H1 (cell line): ENCODE measurements around the gene CBLL1. TPM values are rescaled to one million over a fixed set of nuclear protein-coding genes. Genes with fewer than 3 reads are reported as not detected.

Experiments used
- CTCF ChIA-PET: fragments of 300-600 bp; sonication (Branson Sonifier 250); formaldehyde crosslinking; loops from one replicate; lab custom pipeline; 2021; ENCODE audit not compliant: partially characterized antibody; lab: Charles Lee
- POLR2A ChIA-PET: fragments of 300-600 bp; sonication (Branson Sonifier 250); formaldehyde crosslinking; loops from one replicate; lab custom pipeline; 2021; ENCODE audit warnings: inconsistent platforms; ENCODE audit not compliant: partially characterized antibody; lab: Charles Lee
- DNase-seq, 2 experiments: peaks; one replicate each; pipeline versions ENCODE4 v3.0.0 to v3.0.0-alpha.2; 2010 to 2022; ENCODE audit warnings: low spot score in 2 of 2, low read depth in 1 of 2, mixed read lengths in 1 of 2
- FAIRE-seq: peaks from 2 replicates; lab custom pipeline; 2011; peaks lifted over from hg19 to GRCh38; lab: Jason Lieb, UNC
- H2AFZ ChIP-seq: 2 replicates; pipeline ENCODE4 v1.8.1; 2012; ENCODE audit warnings: low read length, inconsistent platforms
- H2AK5ac ChIP-seq: 2 replicates; pipeline ENCODE4 v1.6.1; 2013; ENCODE audit warnings: low read depth, low read length
- H2BK120ac ChIP-seq: replicated peaks from 2 replicates; pipeline ENCODE3; 2013; ENCODE audit warnings: low read depth, low read length, inconsistent platforms
- H2BK12ac ChIP-seq: 2 replicates; pipeline ENCODE4 v1.6.1; 2013; ENCODE audit warnings: low read depth, low read length
- H2BK15ac ChIP-seq: 2 replicates; pipeline ENCODE4 v1.6.1; 2013; ENCODE audit warnings: low read length
- H2BK20ac ChIP-seq: 2 replicates; pipeline ENCODE4 v1.6.1; 2013; ENCODE audit warnings: low read length
- H2BK5ac ChIP-seq: 2 replicates; pipeline ENCODE4 v1.6.1; 2013; ENCODE audit warnings: low read depth, low read length
- H3K14ac ChIP-seq: 2 replicates; pipeline ENCODE4 v1.6.1; 2013; ENCODE audit warnings: inconsistent platforms; ENCODE audit not compliant: insufficient read length
- H3K18ac ChIP-seq: 2 replicates; pipeline ENCODE4 v1.6.1; 2013; ENCODE audit warnings: low read length; ENCODE audit errors: extremely low read depth
- H3K23ac ChIP-seq: 2 replicates; pipeline ENCODE4 v1.6.1; 2013; ENCODE audit warnings: inconsistent platforms; ENCODE audit not compliant: insufficient read length
- H3K23me2 ChIP-seq: 2 replicates; pipeline ENCODE4 v1.6.1; 2013; ENCODE audit warnings: low read depth, low read length
- H3K27ac ChIP-seq: 2 replicates; pipeline ENCODE4 v1.6.1; 2011; ENCODE audit warnings: low read depth, low read length, inconsistent platforms
- H3K27me3 ChIP-seq, 4 experiments: replicated peaks in 1 of 4; 1 replicate in 1 of 4; 2 replicates in 3 of 4; pipeline versions ENCODE4 v1.6.1 to v1.8.1; 2011 to 2013; ENCODE audit warnings: low read length in 3 of 4, mild to moderate bottlenecking in 3 of 4, inconsistent platforms in 2 of 4, mixed read lengths in 2 of 4, moderate library complexity in 1 of 4; ENCODE audit not compliant: control insufficient read depth in 3 of 4, insufficient read depth in 3 of 4; ENCODE audit errors: extremely low read depth in 1 of 4
- H3K36me3 ChIP-seq, 4 experiments: 2 replicates each; pipeline versions ENCODE4 v1.6.1 to v1.8.1; 2011 to 2013; ENCODE audit warnings: mild to moderate bottlenecking in 4 of 4, low read length in 3 of 4, moderate library complexity in 2 of 4, control low read depth in 1 of 4, inconsistent platforms in 1 of 4; ENCODE audit not compliant: insufficient read depth in 4 of 4, control insufficient read depth in 2 of 4
- H3K4ac ChIP-seq: replicated peaks from 2 replicates; pipeline ENCODE3; 2013; ENCODE audit warnings: low read length, low read depth, mixed read lengths, inconsistent platforms; ENCODE audit not compliant: insufficient read length
- H3K4me1 ChIP-seq, 4 experiments: replicated peaks in 1 of 4; 1 replicate in 1 of 4; 2 replicates in 3 of 4; pipeline versions ENCODE4 v1.6.1 to v1.8.1; 2011 to 2013; ENCODE audit warnings: low read length in 3 of 4, inconsistent platforms in 2 of 4, mixed read lengths in 1 of 4; ENCODE audit not compliant: insufficient read depth in 4 of 4, control insufficient read depth in 3 of 4
- H3K4me2 ChIP-seq, 2 experiments: 2 replicates each; pipeline versions ENCODE4 v1.6.1 to v1.8.1; 2011 to 2013; ENCODE audit warnings: low read depth in 2 of 2, low read length in 2 of 2, control low read depth in 1 of 2, inconsistent platforms in 1 of 2, mild to moderate bottlenecking in 1 of 2; ENCODE audit not compliant: insufficient read depth in 1 of 2
- H3K4me3 ChIP-seq, 4 experiments: fragments of 200-600, 300-600 bp in 1 of 4; sonication (generic), shearing (Covaris generic), sonication (Bioruptor Twin) in 1 of 4; 2 replicates each; pipeline versions ENCODE4 v1.5.1 to v1.8.1; 2011 to 2016; ENCODE audit warnings: low read length in 4 of 4, low read depth in 3 of 4, control low read depth in 2 of 4, inconsistent platforms in 2 of 4, mild to moderate bottlenecking in 2 of 4, mixed read lengths in 1 of 4, moderate library complexity in 1 of 4; ENCODE audit not compliant: insufficient read depth in 2 of 4; ENCODE audit errors: extremely low read depth in 1 of 4
- H3K56ac ChIP-seq: replicated peaks from 2 replicates; pipeline ENCODE3; 2013; ENCODE audit warnings: low read depth, mild to moderate bottlenecking, mixed read lengths, low read length, inconsistent platforms; ENCODE audit not compliant: insufficient read length
- H3K79me1 ChIP-seq: 2 replicates; pipeline ENCODE4 v1.6.1; 2013; ENCODE audit warnings: low read depth, low read length, control low read depth
- H3K79me2 ChIP-seq, 2 experiments: 2 replicates each; pipeline versions ENCODE4 v1.6.1 to v1.8.1; 2012 to 2013; ENCODE audit warnings: low read length in 2 of 2, mild to moderate bottlenecking in 2 of 2, inconsistent platforms in 1 of 2; ENCODE audit not compliant: insufficient read depth in 2 of 2, control insufficient read depth in 1 of 2
- H3K9ac ChIP-seq, 4 experiments: replicated peaks in 1 of 4; 1 replicate in 1 of 4; 2 replicates in 3 of 4; pipeline versions ENCODE4 v1.6.1 to v1.8.1; 2011 to 2013; ENCODE audit warnings: low read depth in 3 of 4, low read length in 3 of 4, control low read depth in 2 of 4, mild to moderate bottlenecking in 2 of 4, moderate library complexity in 2 of 4, inconsistent platforms in 1 of 4; ENCODE audit errors: extremely low read depth in 1 of 4
- H3K9me3 ChIP-seq, 2 experiments: 2 replicates each; pipeline versions ENCODE4 v1.6.1 to v1.8.1; 2012 to 2013; ENCODE audit warnings: mild to moderate bottlenecking in 2 of 2, moderate library complexity in 2 of 2, control low read depth in 1 of 2, inconsistent platforms in 1 of 2, low read depth in 1 of 2, low read length in 1 of 2, mixed read lengths in 1 of 2; ENCODE audit not compliant: insufficient read depth in 2 of 2
- H4K20me1 ChIP-seq, 2 experiments: replicated peaks in 1 of 2; 2 replicates each; pipeline versions ENCODE3 to v1.8.1; 2011 to 2013; ENCODE audit warnings: inconsistent platforms in 2 of 2, low read length in 2 of 2, mild to moderate bottlenecking in 1 of 2; ENCODE audit not compliant: insufficient read depth in 2 of 2, control insufficient read depth in 1 of 2
- H4K5ac ChIP-seq: 2 replicates; pipeline ENCODE4 v1.6.1; 2013; ENCODE audit warnings: low read length, low read depth, mixed read lengths, inconsistent platforms; ENCODE audit not compliant: insufficient read length
- H4K8ac ChIP-seq: 2 replicates; pipeline ENCODE4 v1.8.0; 2013; ENCODE audit warnings: mild to moderate bottlenecking, moderate library complexity, low read length, inconsistent platforms; ENCODE audit not compliant: insufficient read depth; ENCODE audit errors: extremely low read depth
- H4K91ac ChIP-seq: replicated peaks from 2 replicates; pipeline ENCODE3; 2013; ENCODE audit warnings: low read length, mixed read lengths, inconsistent platforms; ENCODE audit not compliant: insufficient read length
- ASH2L ChIP-seq: fragments of 200-600, 300-600 bp; sonication (generic); IDR thresholded peaks from one replicate; pipeline ENCODE4 v1.7.1; 2017; ENCODE audit warnings: low read length
- CBX5 ChIP-seq: fragments of 300-800, 300-1000 bp; sonication (generic); IDR thresholded peaks from 2 replicates; pipeline ENCODE4 v1.7.1; 2016; ENCODE audit warnings: antibody characterized with exemption, low read length, low read depth
- EP300 ChIP-seq, 2 experiments: IDR thresholded peaks; 1 replicate in 1 of 2; 2 replicates in 1 of 2; pipeline ENCODE4 v1.6.1; 2011 to 2012; ENCODE audit warnings: low read depth in 2 of 2, low read length in 2 of 2, mild to moderate bottlenecking in 2 of 2, borderline replicate concordance in 1 of 2, inconsistent platforms in 1 of 2, moderate library complexity in 1 of 2
- HDAC6 ChIP-seq: IDR thresholded peaks from one replicate; pipeline ENCODE4 v1.7.1; 2012; ENCODE audit warnings: low read depth, mild to moderate bottlenecking, inconsistent platforms, low read length, moderate library complexity
- KDM5A ChIP-seq: fragments of 200-600 bp; IDR thresholded peaks from 2 replicates; pipeline ENCODE4 v1.7.1; 2012; ENCODE audit warnings: mild to moderate bottlenecking, low read length, inconsistent platforms, mixed read lengths
- PHF8 ChIP-seq: fragments of 200-600 bp; sonication (generic); conservative IDR thresholded peaks from 2 replicates; pipeline ENCODE4 v1.7.1; 2012; ENCODE audit warnings: low read depth, mild to moderate bottlenecking, inconsistent platforms, low read length, moderate library complexity
- SAP30 ChIP-seq: fragments of 300-600 bp; sonication (generic); IDR thresholded peaks from 2 replicates; pipeline ENCODE4 v1.7.1; 2012; ENCODE audit warnings: low read length, moderate library complexity, mild to moderate bottlenecking, inconsistent platforms; ENCODE audit not compliant: insufficient read depth, insufficient replicate concordance
- SIN3A ChIP-seq, 2 experiments: IDR thresholded peaks in 1 of 2; conservative IDR thresholded peaks in 1 of 2; 2 replicates each; pipeline ENCODE4 v1.6.1; 2011 to 2012; ENCODE audit warnings: low read length in 2 of 2, improper control_type of control experiment in 1 of 2, low read depth in 1 of 2, mild to moderate bottlenecking in 1 of 2
- SP4 ChIP-seq: IDR thresholded peaks from 2 replicates; pipeline ENCODE4 v1.6.1; 2012; ENCODE audit warnings: low read length, inconsistent platforms
- TAF1 ChIP-seq: IDR thresholded peaks from 2 replicates; pipeline ENCODE4 v1.6.1; 2011; ENCODE audit warnings: mild to moderate bottlenecking, low read depth, low read length
- TCF12 ChIP-seq: IDR thresholded peaks from 2 replicates; pipeline ENCODE4 v1.6.1; 2011; ENCODE audit warnings: low read depth, mild to moderate bottlenecking, low read length
- WGBS, 2 experiments: shearing (Covaris generic) in 1 of 2; methylation state at CpG; one replicate each; pipeline versions ENCODE4 v1.1.6 to v1.1.7; 2013 to 2015; ENCODE audit warnings: low lambda C conversion rate in 2 of 2, mixed read lengths in 2 of 2, inconsistent platforms in 1 of 2, low coverage in 1 of 2, missing lambda C conversion rate in 1 of 2; ENCODE audit not compliant: insufficient replicate concordance in 2 of 2, insufficient coverage in 1 of 2, insufficient read length in 1 of 2; ENCODE audit errors: extremely low coverage in 1 of 2, missing lambda C conversion rate in 1 of 2; 5-methylcytosine and 5-hydroxymethylcytosine counted together
- polyA plus RNA-seq, 7 experiments: library from polyadenylated mRNA; depleted of rRNA in 3 of 7; stranded (reverse) in 5 of 7; unstranded in 2 of 7; fragments of >200 nt in 5 of 7; fragments of 200-250 nt in 2 of 7; gene quantifications; 1 replicate in 5 of 7; 2 replicates in 1 of 7; 4 replicates in 1 of 7; pipeline versions ENCODE4 v1.2.1 to v1.2.3, GENCODE V29; 2011 to 2013; ENCODE audit warnings: missing spikeins in 2 of 7, mixed read lengths in 2 of 7
- total RNA-seq: library from RNA; stranded (reverse); fragmentation: NEBNext Ultra II Directional; extraction: Animal tissue kit (Norgen Biotek cat#: 25700); gene quantifications from 2 replicates; pipeline ENCODE4 v1.2.1, GENCODE V29; 2021
- TF ChIP-seq, protein P1 (sequence below): IDR thresholded peaks from 2 replicates; pipeline ENCODE4 v1.6.1; 2012; ENCODE audit warnings: low read length, inconsistent platforms
- TF ChIP-seq, protein P2 (sequence below): IDR thresholded peaks from 2 replicates; pipeline ENCODE4 v1.6.1; 2012; ENCODE audit warnings: inconsistent platforms

Gene CBLL1
- total and polyA plus RNA-seq, 2 of the 8 experiments (the other 6 are each of a cell fraction or from before 2014, with no cell fraction given), result 27.0 to 34.0 TPM

GRCh38 chr7:107785926-107786325 is 42.0 kb downstream of the CBLL1 start:
- FAIRE-seq (no peak), DNase-seq (no peak)
- Histone ChIP-seq H2BK120ac (no peak overlapping the region), H3K56ac (no peak overlapping the region), H3K4ac (no peak overlapping the region), H4K8ac (no peak overlapping the region), H3K4me2 (no peak overlapping the region), H3K4me1 (no peaks in the 10 kb centered on the region; a peak in 1 of 7 replicates), H3K9me3 (no peaks in the 10 kb centered on the region), H2AK5ac (no peak overlapping the region), H3K27me3 (no peaks in the 10 kb centered on the region; a peak in 1 of 7 replicates), H2BK12ac (no peak overlapping the region), H3K36me3 (no peaks in the 10 kb centered on the region), H3K27ac (no peak overlapping the region), H3K23me2 (no peaks in the 10 kb centered on the region), H3K18ac (no peak overlapping the region), H3K4me3 (no peak overlapping the region), H3K9ac (no peak overlapping the region), H3K23ac (no peak overlapping the region), H3K79me2 (no peaks in the 10 kb centered on the region), H2BK20ac (no peak overlapping the region), H2AFZ (no peak overlapping the region; the same call in 1 of the 2 replicates), H2BK5ac (no peak overlapping the region), H4K91ac (no peak overlapping the region), H4K20me1 (no peaks in the 10 kb centered on the region), H2BK15ac (no peak overlapping the region), H3K79me1 (no peaks in the 10 kb centered on the region), H4K5ac (no peak overlapping the region), H3K14ac (no peak overlapping the region)
- CTCF ChIA-PET, result no interaction called here
- POLR2A ChIA-PET, result no interaction called here
- WGBS, 2 experiments, result 96% methylated on average over 2 of the region's 2 CpGs; no CpG with 5 or more reads in 1 of the 2 experiments
- TF ChIP-seq KDM5A, result no peak
- TF ChIP-seq EP300 (IDR thresholded peaks at IDR 0.05; ENCODE audit: borderline replicate concordance in 1 of 2, low read depth in 2 of 2, low read length in 2 of 2), result no peak
- no peak for TF ChIP-seq SAP30
- no peak for TF ChIP-seq PHF8
- TF ChIP-seq, protein P1, sequence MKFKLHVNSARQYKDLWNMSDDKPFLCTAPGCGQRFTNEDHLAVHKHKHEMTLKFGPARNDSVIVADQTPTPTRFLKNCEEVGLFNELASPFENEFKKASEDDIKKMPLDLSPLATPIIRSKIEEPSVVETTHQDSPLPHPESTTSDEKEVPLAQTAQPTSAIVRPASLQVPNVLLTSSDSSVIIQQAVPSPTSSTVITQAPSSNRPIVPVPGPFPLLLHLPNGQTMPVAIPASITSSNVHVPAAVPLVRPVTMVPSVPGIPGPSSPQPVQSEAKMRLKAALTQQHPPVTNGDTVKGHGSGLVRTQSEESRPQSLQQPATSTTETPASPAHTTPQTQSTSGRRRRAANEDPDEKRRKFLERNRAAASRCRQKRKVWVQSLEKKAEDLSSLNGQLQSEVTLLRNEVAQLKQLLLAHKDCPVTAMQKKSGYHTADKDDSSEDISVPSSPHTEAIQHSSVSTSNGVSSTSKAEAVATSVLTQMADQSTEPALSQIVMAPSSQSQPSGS, result no peak
- no peak for TF ChIP-seq TAF1
- TF ChIP-seq TCF12, result no peak
- no peak for TF ChIP-seq SP4
- no peak for TF ChIP-seq SIN3A (conservative IDR thresholded peaks at IDR 0.05 in 1 of 2, IDR thresholded peaks at IDR 0.05 in 1 of 2; ENCODE audit: low read depth in 1 of 2, low read length in 2 of 2)
- no peak for TF ChIP-seq CBX5
- TF ChIP-seq ASH2L, result no peak
- TF ChIP-seq, protein P2, sequence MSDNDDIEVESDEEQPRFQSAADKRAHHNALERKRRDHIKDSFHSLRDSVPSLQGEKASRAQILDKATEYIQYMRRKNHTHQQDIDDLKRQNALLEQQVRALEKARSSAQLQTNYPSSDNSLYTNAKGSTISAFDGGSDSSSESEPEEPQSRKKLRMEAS, result no peak
- no peak for TF ChIP-seq HDAC6
